Activated CD8-positive, alpha-beta memory T cell treated with anti-CD3 and anti-CD28 coated beads, Interleukin-2, amount 50 U/mL, for 4 hours (primary cell): ENCODE data around the gene TSKU.
A peak's percentile ranks its signal among the peaks of the same experiment; 100 is the strongest.
"Not testable (repeated sequence)": the region's sequence is repeated elsewhere in the genome, so short reads cannot be mapped to it uniquely, and the experiment has no call there.

Experiments
- DNase-seq: peaks from one replicate; pipeline ENCODE4 v3.0.0-alpha.2; 2020

The TSKU gene

GRCh38 chr11:76803023-76803422 lies 19.9 kb downstream of the TSKU start:
- DNase-seq, result no peak

DNA sequence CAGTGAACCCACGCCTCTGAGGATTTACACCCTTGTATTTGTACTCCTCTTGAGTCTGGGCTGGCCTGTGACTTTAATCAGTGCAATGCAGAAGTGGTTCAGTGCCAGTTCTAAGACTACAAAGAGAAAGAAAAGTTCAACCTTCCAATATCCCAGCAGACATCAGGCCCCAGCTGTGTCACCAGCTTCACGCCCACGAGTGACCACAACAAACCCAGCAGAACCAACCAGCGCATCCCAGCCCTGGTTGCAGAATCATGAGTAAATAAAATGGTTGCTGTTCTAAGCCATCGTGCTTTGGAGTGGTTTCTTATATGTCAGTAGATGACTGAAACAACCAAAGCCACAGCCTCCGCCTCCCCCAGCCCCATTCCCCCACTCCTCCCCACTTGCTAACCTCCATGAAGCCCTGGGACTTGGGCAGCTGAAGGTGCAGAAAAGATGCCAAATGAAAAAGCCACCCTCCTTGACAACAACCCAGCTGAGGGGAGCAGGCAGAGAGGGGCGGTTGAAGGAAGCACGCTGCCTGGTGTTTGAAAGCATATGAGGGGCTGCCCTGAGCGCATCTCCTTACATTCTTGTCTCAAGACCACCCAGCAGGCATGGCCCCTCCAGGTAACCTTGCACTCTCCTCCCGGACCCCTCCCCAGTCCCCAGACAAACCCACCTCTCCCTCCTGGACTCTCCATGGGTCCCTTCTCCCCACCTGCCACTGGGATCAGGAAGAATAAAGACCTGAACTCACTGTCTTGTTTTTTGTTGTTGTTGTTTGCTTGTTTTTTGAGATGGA lies 20.9 kb downstream of the TSKU start:
- DNase-seq, result peak; percentile 64

DNA sequence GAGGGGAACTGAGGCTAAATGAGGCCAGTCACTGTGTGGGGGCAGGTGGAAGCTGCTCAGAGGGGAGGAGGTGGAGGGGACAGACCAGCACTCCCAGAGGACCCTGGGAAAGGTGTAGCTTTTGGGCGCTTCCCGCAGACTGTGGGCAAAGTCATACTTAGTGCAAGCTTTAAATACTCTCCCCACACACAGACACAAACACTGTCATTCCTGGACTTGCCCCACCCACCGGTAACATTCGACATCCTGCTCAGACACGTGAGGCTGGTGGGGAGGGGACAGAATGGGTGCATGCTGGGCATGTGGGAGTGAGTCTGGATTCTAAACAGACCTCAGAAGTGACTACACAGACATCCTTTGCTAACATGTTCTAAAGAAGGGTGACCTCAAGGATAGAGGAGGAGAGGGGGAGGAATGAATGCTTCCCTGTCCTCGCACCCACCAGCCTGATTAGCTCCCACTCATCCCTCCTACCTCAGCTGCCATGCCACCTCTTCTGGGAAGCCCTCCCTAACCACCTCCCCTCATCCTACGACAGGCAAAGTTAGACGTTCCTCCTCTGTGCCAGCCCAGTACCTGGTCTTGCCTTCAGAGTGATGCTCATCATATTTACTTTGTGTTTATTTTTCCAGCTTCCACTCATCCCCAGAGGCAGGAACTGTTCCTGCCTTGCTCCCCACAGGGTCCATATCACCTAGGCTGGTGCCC lies 22.2 kb downstream of the TSKU start:
- DNase-seq, result no peak

DNA sequence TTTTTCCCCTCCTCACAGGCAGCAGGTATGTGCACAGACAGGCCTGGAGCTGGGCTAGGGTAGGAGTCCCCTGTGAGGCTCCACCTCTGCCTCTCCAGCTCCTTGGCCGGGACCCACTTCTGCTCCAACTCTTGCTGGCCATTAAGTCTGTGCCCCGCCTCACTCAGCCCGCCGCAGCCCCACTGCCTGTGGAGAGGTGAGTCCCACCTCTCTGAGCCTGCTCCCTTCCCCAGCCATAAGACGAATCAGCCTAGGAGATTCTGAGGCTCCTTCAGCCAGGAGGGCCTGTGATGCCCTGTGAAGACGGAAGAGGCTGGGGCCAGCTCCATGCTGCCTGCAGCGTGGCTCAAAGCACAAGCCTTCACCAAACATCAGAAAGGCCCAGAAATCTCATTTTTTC lies 23.0 kb downstream of the TSKU start:
- no peak for DNase-seq

DNA sequence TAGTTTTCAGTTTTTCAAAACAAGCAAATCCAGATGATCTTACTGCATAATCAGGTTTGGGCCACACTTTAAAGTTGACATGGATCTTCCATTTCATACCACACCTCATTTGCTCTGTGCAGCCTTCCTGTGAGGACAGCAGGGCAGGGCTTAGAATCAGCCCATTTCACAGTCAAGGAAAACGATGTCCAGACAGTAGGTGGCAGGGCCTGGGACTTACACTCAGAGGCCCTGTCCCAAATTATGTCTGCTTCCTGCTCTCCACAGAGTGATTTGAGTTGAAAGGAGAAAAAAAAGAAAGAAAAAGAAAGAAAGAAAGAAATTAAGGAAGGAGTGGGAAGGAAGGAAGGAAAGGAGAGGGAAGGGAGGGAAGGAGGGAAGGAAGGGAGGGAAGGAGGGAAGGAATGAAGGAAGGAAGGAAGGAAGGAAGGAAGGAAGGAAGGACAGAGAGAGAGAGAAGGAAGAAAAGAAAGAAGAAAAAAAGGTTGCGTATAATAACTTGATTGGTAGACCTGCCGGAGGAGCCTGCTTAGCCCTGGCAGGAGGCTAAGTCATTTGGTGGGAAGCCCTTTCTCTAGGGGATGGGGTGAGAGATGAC lies 23.6 kb downstream of the TSKU start:
- DNase-seq, result no peak

DNA sequence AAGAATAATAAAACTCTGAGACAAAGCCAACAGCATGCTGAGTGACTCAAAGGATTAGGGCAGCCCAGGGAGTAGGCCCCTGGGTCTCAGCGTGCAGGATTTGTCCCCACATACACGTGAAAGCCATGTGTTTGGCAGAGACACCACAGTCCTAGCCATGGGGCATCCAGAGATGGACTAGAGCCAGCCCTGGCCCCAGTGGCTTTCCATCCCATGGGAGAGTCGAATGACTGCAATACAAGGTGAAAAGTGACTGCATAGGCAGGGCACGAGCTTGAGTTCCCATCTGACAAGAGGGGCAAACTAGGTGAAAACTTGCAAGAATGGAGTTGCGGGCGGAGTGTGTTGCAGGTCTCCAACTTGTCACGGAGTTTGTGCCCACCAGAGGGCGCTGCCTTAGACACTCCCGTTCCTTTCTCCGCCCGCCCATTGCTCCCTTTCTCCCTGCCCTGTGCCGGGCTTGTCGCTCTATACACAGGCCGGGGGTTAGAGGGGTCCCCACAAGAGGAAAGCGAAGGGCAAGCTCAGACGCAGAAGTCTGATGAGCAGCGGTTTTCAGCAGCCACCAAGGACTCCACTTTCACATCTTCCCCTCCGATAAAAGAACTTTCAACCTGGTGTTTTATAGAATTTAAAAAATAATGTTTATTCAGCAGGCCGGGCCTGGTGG lies 24.2 kb downstream of the TSKU start:
- peak; percentile 67 for DNase-seq

DNA sequence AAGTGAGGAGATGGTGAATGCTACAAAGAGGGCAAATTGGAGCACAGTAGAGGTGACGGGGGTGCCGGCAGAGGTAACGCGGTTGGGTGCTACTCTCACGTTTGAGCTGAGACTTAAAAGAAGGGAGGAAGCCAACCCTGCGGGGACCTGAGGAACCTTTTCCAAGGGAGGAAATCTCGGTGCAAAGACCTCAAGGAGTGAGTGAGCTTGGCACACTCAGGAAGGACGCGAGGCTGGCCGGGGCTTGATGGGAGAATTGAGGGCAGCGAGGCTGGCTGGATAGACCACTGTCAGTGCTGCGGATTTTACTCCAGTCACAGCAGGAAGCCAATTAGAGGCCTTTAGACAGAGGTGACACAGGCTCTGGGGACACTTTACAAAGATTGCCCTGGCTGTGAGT lies 25.0 kb downstream of the TSKU start:
- no peak for DNase-seq

DNA sequence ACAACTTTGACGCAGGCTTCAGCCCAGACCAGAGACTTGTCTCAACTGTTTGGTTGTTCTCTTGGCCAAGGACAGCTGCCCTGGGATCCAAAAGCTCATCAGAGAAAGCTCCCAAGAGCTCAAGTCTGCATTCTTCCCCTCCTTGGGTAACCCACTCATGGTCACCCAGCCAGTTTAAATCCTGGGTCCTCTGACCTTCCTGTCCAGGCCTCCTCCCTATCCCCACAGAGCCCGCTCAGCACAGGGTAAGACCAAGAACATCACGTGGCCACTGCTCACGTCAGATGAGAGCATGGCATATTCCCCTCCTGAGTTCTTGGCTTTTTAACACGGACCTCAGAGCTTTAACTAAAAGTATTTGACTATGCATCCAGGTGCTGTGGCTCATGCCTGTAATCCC lies 25.8 kb downstream of the TSKU start:
- no peak for DNase-seq

GRCh38 chr11:76810151-76810853 lies 27.1 kb downstream of the TSKU start:
- no peak for DNase-seq

GRCh38 chr11:76811259-76811658 lies 28.1 kb downstream of the TSKU start:
- no peak for DNase-seq

- no peak for DNase-seq
These were observed 31.3 kb downstream of the TSKU start for GRCh38 chr11:76814414-76814813.

- not testable (repeated sequence) for DNase-seq
These were observed 32.5 kb downstream of the TSKU start for GRCh38 chr11:76815678-76816077.

DNA sequence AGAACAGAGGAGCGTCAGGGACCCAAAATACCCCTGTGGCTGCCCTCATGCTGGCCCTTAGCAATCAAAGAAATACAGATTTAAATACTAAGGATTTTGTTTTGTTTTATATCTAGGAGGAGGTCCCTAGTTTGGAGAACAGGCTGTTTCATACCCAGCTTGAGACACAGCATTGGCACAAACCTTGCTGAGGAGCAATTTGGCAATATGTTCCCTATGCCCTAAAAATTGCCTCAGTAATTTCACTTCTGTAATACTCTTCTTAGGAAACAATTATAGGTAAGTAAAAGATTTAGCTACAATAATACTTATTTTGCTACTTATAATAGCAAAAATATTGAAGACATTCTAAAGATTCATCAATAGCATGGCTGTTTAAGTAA lies 37.0 kb downstream of the TSKU start:
- no peak for DNase-seq

DNA sequence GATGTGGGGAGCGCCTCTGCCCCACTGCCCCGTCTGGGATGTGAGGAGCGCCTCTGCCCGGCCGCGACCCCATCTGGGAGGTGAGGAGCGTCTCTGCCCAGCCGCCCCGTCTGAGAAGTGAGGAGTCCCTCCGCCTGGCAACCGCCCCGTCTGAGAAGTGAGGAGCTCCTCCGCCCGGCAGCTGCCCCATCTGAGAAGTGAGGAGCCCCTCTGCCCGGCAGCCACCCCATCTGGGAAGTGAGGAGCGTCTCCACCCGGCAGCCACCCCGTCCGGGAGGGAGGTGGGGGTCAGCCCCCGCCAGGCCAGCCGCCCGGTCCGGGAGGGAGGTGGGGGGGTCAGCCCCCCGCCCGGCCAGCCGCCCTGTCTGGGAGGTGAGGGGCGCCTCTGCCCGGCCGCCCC lies 38.2 kb downstream of the TSKU start:
- DNase-seq, result not testable (repeated sequence)

GRCh38 chr11:76822406-76822805 lies 39.2 kb downstream of the TSKU start:
- no peak for DNase-seq

DNA sequence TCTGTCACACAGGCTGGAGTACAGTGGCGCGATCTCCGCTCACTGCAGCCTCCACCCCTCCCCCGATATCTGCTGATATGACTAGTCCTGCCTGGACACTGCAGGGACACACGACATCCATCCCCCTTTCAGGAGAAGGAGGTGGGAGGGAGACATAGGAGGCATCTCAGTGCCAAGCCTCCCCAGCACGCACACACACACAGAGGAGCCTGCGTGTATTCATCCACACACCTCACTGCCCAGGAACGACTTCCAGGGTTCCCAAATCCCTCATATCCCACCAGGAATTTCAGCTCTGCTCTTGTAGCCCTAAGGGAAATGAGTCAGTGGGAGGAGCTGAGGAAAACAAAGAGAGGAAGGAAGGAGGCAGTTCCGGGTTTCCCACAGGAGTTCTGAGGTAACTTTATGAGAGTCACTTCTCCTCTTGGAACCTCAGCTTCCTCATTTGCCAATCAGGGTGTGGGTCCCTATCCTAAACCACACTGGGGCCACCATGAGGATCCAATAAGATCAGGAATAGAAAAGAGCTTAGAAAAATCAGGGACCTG lies 40.4 kb downstream of the TSKU start:
- no peak for DNase-seq

- no peak for DNase-seq
These were observed 41.2 kb downstream of the TSKU start for GRCh38 chr11:76824083-76824939.

- no peak for DNase-seq
These were observed 42.0 kb downstream of the TSKU start for GRCh38 chr11:76824980-76825725.

GRCh38 chr11:76825726-76826396 lies 42.7 kb downstream of the TSKU start:
- no peak for DNase-seq

GRCh38 chr11:76826508-76826907 lies 43.4 kb downstream of the TSKU start:
- DNase-seq, result not testable (repeated sequence)
